ENCODE measurements around the gene TENM3. TPM values are rescaled to one million over a fixed set of nuclear protein-coding genes. Genes with fewer than 3 reads are reported as not detected.

The TENM3 gene
- total and polyA plus RNA-seq, 2 donors from 2014 or later, result 0.58 to 6.8 TPM

- Histone ChIP-seq H3K4me1 (ENCODE audit: control insufficient read depth in 2 of 3, insufficient read depth in 2 of 3, low read depth in 1 of 3, low read length in 3 of 3) (no peaks in the 10 kb centered on the region), H3K9ac (ENCODE audit: low read length in 3 of 3) (no peak overlapping the region), H3K27me3 (ENCODE audit: control insufficient read depth, insufficient read depth, low read length) (no peaks in the 10 kb centered on the region), H3K9me3 (ENCODE audit: control insufficient read depth in 2 of 3, insufficient read depth in 1 of 3, low read length in 3 of 3) (peaks cover 0 to 8% (median 5%) of the 10 kb centered on the region in 3 donors), H3K36me3 (ENCODE audit: control insufficient read depth in 2 of 3, insufficient read depth in 3 of 3, low read length in 3 of 3) (no peaks in the 10 kb centered on the region), H3K4me3 (ENCODE audit: low read length in 3 of 3) (no peak overlapping the region), H3K27ac (ENCODE audit: low read depth in 2 of 2, low read length in 2 of 2) (no peak overlapping the region)
- FAIRE-seq (no peak), DNase-seq (no peak)
- intact Hi-C loops (cut with DNase I), result no loop called here
- no peak for TF ChIP-seq CTCF (IDR thresholded peaks at IDR 0.05; ENCODE audit: borderline replicate concordance, extremely low read depth, insufficient read depth)
Measured at GRCh38 chr4:182643801-182644682, 400.8 kb downstream of the TENM3 start.

GRCh38 chr4:182644683-182645050 is 401.5 kb downstream of the TENM3 start:
- Histone ChIP-seq H3K27me3 (ENCODE audit: control insufficient read depth, insufficient read depth, low read length) (no peaks in the 10 kb centered on the region), H3K4me3 (ENCODE audit: low read length in 3 of 3) (no peak overlapping the region), H3K9me3 (ENCODE audit: control insufficient read depth in 2 of 3, insufficient read depth in 1 of 3, low read length in 3 of 3) (peaks cover 0 to 8% (median 5%) of the 10 kb centered on the region in 3 donors), H3K36me3 (ENCODE audit: control insufficient read depth in 2 of 3, insufficient read depth in 3 of 3, low read length in 3 of 3) (no peaks in the 10 kb centered on the region), H3K9ac (ENCODE audit: low read length in 3 of 3) (no peak overlapping the region), H3K4me1 (ENCODE audit: control insufficient read depth in 2 of 3, insufficient read depth in 2 of 3, low read depth in 1 of 3, low read length in 3 of 3) (no peaks in the 10 kb centered on the region), H3K27ac (ENCODE audit: low read depth in 2 of 2, low read length in 2 of 2) (no peak overlapping the region)
- FAIRE-seq (no peak), DNase-seq (no peak)
- no peak for TF ChIP-seq CTCF (IDR thresholded peaks at IDR 0.05; ENCODE audit: borderline replicate concordance, extremely low read depth, insufficient read depth)
- intact Hi-C loops (cut with DNase I), result no loop called here

- TF ChIP-seq CTCF (IDR thresholded peaks at IDR 0.05; ENCODE audit: borderline replicate concordance, extremely low read depth, insufficient read depth), result no peak
- intact Hi-C loops (cut with DNase I), result no loop called here
- H3K9me3 ChIP-seq (ENCODE audit: control insufficient read depth in 2 of 3, insufficient read depth in 1 of 3, low read length in 3 of 3), result peaks cover 0 to 8% (median 5%) of the 10 kb centered on the region in 3 donors
- FAIRE-seq, result no peak
- H3K4me1 ChIP-seq (ENCODE audit: control insufficient read depth in 2 of 3, insufficient read depth in 2 of 3, low read depth in 1 of 3, low read length in 3 of 3), result no peaks in the 10 kb centered on the region
- H3K27me3 ChIP-seq (ENCODE audit: control insufficient read depth, insufficient read depth, low read length), result no peaks in the 10 kb centered on the region
- DNase-seq, result no peak
- no peaks in the 10 kb centered on the region for H3K36me3 ChIP-seq (ENCODE audit: control insufficient read depth in 2 of 3, insufficient read depth in 3 of 3, low read length in 3 of 3)
- H3K27ac ChIP-seq (ENCODE audit: low read depth in 2 of 2, low read length in 2 of 2), result no peak overlapping the region
- H3K9ac ChIP-seq (ENCODE audit: low read length in 3 of 3), result no peak overlapping the region
- H3K4me3 ChIP-seq (ENCODE audit: low read length in 3 of 3), result no peak overlapping the region
Measured at GRCh38 chr4:182645511-182645910, 402.3 kb downstream of the TENM3 start.
